Mucosa of descending colon (tissue), 3 donors: ENCODE data around the gene FHIT. TPM values are rescaled to one million over a fixed set of nuclear protein-coding genes. Genes with fewer than 3 reads are reported as not detected.

Experiments
- ATAC-seq: fragments of 200-7000 bp; cut with Tn5 transposase; one replicate; pipeline ENCODE4 v1.9.1; 2020; ENCODE audit warnings: mild to moderate bottlenecking, moderate library complexity
- DNase-seq, 3 donors: peaks; one replicate each; pipeline ENCODE4 v3.0.0-alpha.2; 2020
- H3K36me3 ChIP-seq: fragments of 200-600 bp; one replicate; pipeline ENCODE4 v1.8.0; 2021; ENCODE audit warnings: low read depth, mild to moderate bottlenecking
- H3K4me1 ChIP-seq: fragments of 200-600 bp; one replicate; pipeline ENCODE4 v1.8.0; 2021; ENCODE audit warnings: low read depth, mild to moderate bottlenecking
- H3K4me3 ChIP-seq: fragments of 200-600 bp; one replicate; pipeline ENCODE4 v1.8.0; 2021; ENCODE audit warnings: mild to moderate bottlenecking
- H3K9me3 ChIP-seq: fragments of 200-600 bp; one replicate; pipeline ENCODE4 v1.8.0; 2021; ENCODE audit warnings: mild to moderate bottlenecking
- intact Hi-C, 2 donors: fragments of 100-400 bp; cut with DNase I in 1 of 2; cut with micrococcal nuclease in 1 of 2; formaldehyde crosslinking; loops; one replicate each; pipeline versions ENCODE4 v1.11.0 to v1.11.1; 2022; cut with DNase I, micrococcal nuclease
- total RNA-seq, 3 donors: library from RNA; stranded (reverse); fragmentation: NEBNext Ultra II Directional in 2 of 3; extraction: Animal tissue kit (Norgen Biotek cat#: 25700) in 2 of 3; gene quantifications; one replicate each; pipeline versions ENCODE4 v1.2.1 to v1.2.4, GENCODE V29; 2021 to 2023
- TF ChIP-seq, protein P1 (sequence below): fragments of 200-600 bp; IDR thresholded peaks from one replicate; pipeline ENCODE4 v1.8.0; 2022; ENCODE audit warnings: antibody characterized with exemption, mild to moderate bottlenecking
- donor health status: DM: no; HTN: no; CAD: no; lungs with moderate emphysema.
- donor health status: DM: no; HTN: no; CAD: no.
- donor health status: DM: no; HTN: yes; CAD: no.

FHIT gene
- total RNA-seq, 3 donors from 2014 or later, result 8.9 to 20.7 (median 18.6) TPM

DNA sequence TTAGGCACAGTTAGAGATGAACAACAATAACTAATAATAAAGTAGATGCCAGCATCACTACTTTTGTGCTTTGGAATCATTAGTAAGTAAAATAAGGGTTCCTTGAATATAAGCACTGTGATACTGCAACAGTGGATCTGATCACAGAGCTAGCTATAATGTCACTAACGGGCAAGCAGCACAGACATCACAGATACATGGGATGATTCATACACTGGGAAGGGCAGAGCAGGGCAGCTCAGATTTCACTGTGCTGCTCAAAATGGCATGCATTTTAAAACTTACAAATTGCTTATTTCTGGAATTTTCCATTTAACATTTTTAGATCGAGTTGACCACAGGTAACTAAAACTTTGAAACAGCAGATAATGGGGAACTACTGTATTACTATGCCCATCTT, 476.6 kb downstream of the FHIT start:
- TF ChIP-seq, protein P1, sequence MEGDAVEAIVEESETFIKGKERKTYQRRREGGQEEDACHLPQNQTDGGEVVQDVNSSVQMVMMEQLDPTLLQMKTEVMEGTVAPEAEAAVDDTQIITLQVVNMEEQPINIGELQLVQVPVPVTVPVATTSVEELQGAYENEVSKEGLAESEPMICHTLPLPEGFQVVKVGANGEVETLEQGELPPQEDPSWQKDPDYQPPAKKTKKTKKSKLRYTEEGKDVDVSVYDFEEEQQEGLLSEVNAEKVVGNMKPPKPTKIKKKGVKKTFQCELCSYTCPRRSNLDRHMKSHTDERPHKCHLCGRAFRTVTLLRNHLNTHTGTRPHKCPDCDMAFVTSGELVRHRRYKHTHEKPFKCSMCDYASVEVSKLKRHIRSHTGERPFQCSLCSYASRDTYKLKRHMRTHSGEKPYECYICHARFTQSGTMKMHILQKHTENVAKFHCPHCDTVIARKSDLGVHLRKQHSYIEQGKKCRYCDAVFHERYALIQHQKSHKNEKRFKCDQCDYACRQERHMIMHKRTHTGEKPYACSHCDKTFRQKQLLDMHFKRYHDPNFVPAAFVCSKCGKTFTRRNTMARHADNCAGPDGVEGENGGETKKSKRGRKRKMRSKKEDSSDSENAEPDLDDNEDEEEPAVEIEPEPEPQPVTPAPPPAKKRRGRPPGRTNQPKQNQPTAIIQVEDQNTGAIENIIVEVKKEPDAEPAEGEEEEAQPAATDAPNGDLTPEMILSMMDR, result no peak
- DNase-seq (no peak), ATAC-seq (no peak)
- Histone ChIP-seq H3K36me3 (no peaks in the 10 kb centered on the region), H3K9me3 (peaks cover 15% of the 10 kb centered on the region), H3K4me1 (no peaks in the 10 kb centered on the region), H3K4me3 (no peak overlapping the region)
- intact Hi-C loops, result no loop called here

DNA sequence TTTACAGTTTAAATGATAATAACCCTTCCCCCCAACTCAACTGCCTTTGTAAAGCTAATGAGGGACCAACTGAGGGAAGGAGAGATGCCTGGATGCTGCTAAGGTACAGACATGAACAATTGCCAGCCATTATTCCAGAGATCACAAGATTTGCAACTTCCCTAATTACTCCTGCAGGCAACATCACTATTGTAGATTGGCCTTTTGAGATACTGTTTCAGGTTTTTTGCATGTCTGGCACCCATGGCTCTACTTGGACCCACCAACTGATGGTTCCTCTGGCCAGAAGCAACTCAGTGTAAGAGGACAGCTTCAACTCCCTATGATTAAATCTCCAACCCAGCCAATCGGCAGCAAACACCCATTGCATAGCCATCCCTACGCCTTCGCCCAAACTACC, 478.7 kb downstream of the FHIT start:
- Histone ChIP-seq H3K9me3 (peaks cover 15% of the 10 kb centered on the region), H3K4me3 (no peak overlapping the region), H3K36me3 (no peaks in the 10 kb centered on the region), H3K4me1 (no peaks in the 10 kb centered on the region)
- DNase-seq (no peak), ATAC-seq (no peak)
- TF ChIP-seq, protein P1, result no peak
- intact Hi-C loops, result no loop called here

GRCh38 chr3:60771766-60772165, 479.5 kb downstream of the FHIT start:
- no peak for ATAC-seq

DNA sequence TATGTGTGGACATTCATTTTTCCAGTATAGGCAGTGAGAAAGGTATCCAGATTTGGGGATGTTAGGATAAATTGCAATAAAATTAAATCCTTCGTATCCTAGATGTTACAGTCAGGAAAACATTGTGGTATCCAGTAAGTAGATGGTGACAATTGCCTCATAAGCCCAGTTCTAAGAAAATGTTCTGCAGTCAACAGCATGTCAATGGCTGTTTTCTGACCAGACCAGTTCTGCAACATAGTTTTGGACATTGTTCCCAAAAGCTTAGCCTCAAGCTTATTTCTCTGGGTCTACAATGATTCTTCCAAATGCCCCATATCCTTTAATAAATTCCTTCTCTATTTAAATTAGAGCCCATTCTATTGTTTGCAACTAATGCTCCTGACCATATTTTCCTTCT, 480.7 kb downstream of the FHIT start:
- no peaks in the 10 kb centered on the region for H3K4me1 ChIP-seq
- intact Hi-C loops, result no loop called here
- DNase-seq (no peak), ATAC-seq (no peak)
- TF ChIP-seq, protein P1, result no peak
- no peaks in the 10 kb centered on the region for H3K36me3 ChIP-seq
- no peak overlapping the region for H3K4me3 ChIP-seq
- H3K9me3 ChIP-seq, result peaks cover 10% of the 10 kb centered on the region

More at GRCh38 chr3:60771766-60772165, 479.5 kb downstream of the FHIT start:
- no peak for DNase-seq
- Histone ChIP-seq H3K4me3 (no peak overlapping the region), H3K4me1 (no peaks in the 10 kb centered on the region), H3K9me3 (peaks cover 15% of the 10 kb centered on the region), H3K36me3 (no peaks in the 10 kb centered on the region)
- TF ChIP-seq, protein P1, result no peak
- intact Hi-C loops, result no loop called here

GRCh38 chr3:60767536-60767935, 483.7 kb downstream of the FHIT start:
- intact Hi-C loops, result no loop called here
- Histone ChIP-seq H3K9me3 (no peaks in the 10 kb centered on the region), H3K4me1 (no peaks in the 10 kb centered on the region), H3K4me3 (no peak overlapping the region), H3K36me3 (no peaks in the 10 kb centered on the region)
- ATAC-seq (no peak), DNase-seq (no peak)
- TF ChIP-seq, protein P1, result no peak

DNA sequence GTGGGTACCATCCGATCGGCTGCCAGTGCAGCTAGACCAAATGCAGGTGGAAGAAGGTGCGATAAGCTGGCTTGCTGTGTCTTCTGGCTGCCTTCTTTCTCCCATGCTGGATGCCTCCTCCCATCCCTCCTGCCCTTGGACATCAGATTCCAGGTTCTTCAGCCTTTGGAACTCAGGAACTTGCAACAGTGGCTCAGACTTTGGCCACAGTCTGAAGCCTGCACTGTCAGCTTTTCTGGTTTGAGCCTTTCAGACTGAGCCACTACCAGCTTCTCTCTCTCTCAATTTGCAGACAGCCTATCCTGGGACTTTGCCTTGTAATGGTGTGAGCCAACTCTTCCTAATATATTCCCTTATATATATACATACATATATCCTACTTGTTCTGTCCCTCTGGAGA, 485.5 kb downstream of the FHIT start:
- H3K4me3 ChIP-seq, result no peak overlapping the region
- TF ChIP-seq, protein P1, result no peak
- H3K36me3 ChIP-seq, result no peaks in the 10 kb centered on the region
- H3K4me1 ChIP-seq, result no peaks in the 10 kb centered on the region
- ATAC-seq (no peak), DNase-seq (no peak)
- no peaks in the 10 kb centered on the region for H3K9me3 ChIP-seq
- intact Hi-C loops, result no loop called here
